ENCODE results near the gene HK1.
"Not testable (repeated sequence)": the region's sequence is repeated elsewhere in the genome, so short reads cannot be mapped to it uniquely, and the experiment has no call there.

Gene HK1

DNA sequence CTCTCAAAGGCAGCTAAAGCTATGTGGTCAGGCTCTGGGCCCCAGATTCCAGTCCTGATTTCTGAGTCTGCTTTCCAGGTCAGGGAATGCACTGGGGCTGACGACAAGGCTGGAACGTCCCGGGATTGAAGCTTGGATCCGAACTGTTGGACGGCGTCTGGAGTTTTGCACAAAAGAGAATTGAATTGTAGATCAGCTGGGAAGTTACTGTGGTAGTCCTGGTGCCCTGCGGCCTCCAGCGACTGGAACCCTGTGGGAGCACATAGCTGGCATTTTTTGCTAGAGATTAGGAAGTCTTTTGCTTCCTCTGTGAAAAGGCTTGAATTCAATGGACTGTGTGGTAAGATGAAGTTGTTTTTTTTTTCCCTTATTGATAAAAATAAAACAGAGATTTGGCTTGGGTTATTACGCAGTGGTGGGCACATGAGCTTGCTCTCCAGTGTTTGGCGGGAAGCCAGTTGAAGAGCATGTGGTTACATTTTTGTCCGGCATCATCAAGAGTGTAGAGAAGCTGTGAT lies at the start of gene HK1:
HK1 (plus strand) TSS at position 51 of the 518 bp plus-strand sequence.
- no peak for DNase-seq

DNA sequence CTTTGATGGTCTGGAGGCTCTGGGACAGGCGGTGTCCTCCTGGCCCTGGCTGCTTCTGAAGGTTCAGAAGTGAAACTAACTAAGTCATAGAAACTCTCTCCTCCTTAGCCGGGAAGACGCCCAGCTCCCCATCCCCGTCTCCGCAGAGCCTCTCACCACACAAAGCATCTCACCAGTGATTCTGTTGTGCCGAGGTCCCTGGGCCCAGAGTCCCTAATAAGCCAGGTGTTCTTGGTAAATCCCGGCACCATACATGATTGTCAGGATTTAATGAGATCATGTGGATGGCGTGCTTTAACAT lies 48.7 kb upstream of the HK1 start:
- no peak for DNase-seq

DNA sequence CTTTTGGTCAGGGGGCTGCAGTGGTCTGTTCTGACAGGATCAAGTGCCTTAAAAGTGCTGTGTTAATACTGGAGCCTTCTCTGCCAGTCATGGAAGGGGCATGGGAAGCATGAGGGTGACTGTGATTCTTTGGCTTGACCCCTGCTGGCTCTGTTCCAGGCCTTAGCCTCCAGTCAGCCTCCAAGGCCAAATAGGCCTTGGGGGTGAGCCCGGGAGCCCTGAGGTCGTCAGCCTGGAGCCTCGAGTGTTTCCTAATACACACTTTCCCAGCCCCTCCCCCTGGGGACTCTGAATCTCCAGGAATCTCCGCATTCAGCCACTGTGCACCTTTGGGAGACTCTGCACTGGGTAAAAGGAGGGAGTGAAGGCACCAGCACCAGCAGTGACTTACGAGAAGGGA lies 48.2 kb upstream of the HK1 start:
- no peak for DNase-seq

DNA sequence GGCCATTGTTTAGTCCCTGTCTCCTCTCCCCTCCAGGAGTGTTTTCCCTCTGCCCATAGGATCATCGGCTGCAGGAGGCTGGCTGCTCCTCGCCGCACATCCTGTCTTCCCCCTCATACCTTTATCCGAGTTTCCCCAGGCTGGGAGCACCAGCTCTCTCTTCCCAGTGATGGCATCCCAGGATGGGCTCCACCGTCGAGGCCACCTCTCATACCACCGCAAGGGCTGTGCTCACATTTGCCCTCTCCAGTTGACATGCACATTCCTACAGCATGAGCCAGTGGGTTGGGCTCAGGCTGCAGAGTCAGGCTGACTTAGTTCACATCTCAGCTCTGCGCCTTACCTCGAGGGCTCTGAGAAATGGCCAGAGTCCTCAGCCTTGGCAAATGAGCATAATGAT lies 46.0 kb upstream of the HK1 start:
- no peak for DNase-seq

DNA sequence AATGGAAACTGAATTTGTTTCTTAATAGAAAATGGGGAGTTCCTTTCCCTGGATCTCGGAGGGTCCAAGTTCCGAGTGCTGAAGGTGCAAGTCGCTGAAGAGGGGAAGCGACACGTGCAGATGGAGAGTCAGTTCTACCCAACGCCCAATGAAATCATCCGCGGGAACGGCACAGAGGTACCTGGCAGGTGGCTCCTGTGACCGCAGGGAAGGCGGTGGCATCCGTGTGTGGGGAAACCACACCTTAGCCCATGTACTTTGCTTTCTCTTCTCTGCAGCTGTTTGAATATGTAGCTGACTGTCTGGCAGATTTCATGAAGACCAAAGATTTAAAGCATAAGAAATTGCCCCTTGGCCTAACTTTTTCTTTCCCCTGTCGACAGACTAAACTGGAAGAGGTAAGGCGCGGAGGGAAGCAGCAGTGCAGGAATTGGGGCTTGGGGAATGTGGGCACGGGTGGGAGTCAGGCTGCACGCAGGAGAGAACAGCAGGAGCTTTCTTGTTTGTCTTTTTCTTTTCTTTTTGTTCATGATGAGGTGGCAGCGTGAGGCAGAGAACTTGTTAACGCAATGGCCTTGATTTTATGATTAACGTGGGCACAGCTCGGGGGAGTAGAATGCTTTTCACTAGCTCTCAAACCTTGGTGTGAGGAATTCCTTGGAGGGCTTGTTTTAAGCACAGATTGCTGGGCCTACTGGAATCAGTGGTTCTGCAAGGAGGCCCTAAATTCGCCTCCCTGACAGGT lies 45.4 kb upstream of the HK1 start:
- no peak for DNase-seq

DNA sequence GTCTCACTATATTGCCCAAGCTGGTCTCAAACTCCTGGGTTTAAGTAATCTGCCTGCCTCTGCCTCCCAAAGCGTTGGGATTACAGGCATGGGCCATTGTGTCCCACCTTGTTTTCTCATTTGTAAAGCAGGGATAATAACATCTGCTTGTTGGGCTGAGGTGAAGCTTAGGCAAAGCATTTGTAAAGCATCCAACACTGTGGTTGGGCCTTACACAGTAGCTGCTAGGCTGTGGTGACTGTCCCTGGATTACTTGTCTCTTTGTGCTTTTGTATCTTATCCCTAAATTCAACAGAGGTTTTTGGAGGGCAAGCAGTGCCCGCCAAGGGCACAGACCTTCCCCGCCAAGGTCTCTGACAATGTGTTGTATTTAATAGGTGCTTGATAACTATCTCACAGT lies 43.8 kb upstream of the HK1 start:
- DNase-seq, result no peak

DNA sequence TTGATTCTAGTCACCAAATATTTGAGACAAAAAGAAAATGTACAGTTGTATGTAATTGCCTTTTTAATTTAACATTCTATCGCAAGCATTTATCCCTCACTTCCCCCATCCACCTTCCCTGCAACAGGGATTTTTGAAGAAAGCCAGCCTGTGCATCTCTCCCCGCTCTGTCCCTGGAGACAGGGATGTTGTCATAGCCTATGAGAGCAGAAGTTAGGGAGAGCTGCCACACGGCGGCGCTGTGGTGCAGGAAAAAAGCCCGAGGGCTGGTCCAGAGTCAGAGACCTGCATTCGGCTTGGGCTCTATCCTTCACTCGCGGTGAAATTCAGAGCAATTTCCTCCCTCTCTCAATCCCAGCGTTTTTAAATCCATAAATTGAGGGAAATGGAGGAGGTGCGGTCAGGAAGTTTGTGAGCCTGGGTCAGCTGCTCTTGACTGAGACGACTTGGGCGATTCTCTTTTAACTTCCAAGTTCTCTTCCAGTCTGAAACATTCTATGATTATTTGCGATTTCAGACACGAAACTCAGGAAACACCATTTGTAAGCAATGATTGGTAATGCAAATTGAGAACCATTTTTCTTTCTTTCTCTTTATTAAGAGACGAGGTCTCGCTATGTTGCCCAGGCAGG lies 40.7 kb upstream of the HK1 start:
- DNase-seq, result no peak

DNA sequence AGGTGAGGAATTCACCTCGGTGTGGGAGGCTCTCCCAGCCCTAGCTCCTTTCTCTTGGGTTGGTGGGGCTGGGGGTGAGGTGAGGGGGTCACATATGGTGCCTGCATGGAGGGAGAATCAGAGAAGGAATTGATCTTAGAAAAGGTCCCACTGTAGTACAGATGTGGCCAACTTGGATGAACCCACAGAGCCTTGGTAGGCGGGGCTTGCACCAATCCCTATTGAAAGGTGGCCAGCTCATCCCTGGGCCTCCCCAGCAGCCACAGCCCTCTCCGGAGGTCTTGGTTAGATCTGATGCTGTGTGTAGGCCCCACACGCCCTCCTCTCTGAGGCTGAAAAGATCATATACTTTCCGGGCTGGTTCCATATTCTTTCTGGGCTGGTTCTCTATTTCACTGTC lies 39.2 kb upstream of the HK1 start:
- no peak for DNase-seq

DNA sequence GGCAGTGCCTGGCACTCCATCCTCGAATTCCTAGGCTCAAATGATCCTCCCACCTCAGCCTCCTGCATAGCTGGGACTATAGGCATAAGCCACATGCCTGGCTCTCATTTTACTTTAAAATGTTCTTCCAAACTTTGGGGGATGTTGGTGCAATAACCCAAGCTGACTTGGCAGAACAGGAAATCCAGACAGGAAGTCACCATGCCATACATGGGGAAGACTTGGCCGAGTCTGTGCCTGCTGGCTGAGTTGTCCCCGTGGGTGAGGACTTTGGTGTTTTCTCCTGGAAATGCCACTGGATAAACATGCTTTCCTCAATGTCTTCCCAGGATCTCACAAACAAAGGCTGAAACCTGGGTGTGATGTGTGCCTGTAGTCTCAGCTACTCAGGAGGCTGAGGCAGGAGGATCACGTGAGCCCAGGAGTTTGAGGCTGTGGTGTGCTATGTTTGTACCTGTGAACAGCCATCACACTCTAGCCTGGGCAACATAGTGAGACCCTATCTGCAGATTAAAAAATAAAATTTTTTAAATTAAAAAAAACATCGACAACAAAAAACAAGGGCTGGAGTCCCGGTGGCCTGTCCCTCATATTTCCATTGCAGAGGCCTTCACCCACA lies 38.4 kb upstream of the HK1 start:
- DNase-seq, result no peak

DNA sequence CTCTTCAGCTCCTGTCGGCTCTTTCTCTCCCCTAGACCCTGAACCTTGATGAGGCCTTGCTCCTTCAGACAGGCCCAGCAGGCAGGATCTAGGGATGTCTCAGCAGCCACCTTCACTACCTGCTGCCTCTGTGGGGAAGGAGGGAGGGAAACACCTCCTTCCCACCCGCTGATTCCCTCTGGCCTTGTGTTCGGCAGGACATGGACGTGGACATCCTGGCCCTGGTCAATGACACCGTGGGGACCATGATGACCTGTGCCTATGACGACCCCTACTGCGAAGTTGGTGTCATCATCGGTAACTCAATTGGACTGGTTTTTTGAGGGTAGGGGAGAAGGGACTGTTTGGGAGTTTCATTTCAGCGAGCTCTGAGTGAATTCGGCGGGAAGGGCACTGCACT lies 37.8 kb upstream of the HK1 start:
- DNase-seq, result no peak

DNA sequence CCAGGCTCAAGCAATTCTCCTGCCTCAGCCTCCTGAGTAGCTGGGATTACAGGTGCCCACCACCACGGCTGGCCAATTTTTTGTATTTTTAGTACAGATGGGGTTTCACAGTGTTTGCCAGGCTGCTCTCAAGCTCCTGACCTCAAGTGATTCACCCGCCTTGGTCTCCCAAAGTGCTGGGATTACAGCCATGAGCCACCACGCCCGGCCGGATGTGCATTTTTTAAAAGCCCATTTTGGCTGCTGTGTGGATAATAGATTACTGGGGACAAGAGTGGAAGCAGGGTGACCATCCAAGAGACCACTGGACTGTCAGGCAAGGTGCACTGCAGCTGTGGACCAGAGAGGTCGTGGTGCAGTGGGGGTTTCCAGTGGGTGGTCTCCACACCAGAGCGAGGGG lies 36.7 kb upstream of the HK1 start:
- no peak for DNase-seq

DNA sequence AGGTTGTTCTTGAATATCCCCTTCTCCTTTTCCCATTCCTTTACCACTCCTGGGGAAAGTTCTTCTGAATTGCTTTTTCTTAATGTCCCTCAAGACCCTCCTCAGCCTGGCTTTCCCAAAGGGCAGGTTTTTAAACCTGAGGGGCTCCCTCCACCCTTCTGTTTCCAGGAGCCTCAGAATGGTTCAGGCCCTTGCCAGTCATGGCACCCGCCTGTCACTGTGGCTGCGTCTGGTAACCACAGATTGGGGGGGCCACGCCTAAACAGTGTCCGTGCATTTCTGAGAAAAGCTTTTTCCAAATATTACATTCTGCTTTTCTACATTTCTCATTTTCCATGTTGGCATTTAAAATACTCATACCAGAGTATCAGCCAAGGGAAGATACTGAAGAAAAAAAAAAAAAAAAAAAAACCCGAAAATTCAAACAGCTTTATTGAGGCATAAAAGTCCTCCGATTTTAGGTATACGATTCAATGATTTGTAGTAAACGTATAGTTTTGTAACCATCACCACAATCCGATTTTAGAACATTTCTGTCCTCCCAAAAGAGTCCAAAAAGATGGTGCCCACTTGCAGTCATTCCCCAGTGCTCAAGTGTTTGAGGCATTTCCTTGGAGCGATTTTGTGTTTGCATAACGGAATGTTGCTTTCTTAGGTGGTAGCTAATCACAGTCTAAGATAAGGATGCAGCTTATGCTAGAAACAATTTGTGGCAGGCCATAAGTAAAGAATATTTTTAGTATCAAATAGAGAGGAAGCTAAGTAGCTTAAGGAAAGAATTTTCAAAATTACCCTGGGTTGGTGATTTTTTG lies 36.0 kb upstream of the HK1 start:
- no peak for DNase-seq

DNA sequence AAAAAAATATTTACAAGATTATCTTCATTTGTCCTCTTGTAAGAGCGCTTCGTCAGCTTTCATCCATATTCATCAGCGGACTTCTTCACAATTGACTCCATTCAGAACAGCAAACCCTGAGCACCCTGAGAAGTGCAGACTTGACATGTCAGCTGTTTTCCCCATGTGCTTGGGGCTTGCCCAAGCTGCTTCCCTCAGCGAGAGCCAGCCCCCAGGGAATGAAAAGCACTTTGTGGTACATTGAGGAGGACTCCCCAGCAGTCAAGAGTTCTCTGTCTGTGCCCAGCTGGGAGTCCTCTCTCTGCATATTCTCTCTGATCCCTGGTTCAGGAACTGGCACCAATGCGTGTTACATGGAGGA lies 35.5 kb upstream of the HK1 start:
- DNase-seq, result no peak

DNA sequence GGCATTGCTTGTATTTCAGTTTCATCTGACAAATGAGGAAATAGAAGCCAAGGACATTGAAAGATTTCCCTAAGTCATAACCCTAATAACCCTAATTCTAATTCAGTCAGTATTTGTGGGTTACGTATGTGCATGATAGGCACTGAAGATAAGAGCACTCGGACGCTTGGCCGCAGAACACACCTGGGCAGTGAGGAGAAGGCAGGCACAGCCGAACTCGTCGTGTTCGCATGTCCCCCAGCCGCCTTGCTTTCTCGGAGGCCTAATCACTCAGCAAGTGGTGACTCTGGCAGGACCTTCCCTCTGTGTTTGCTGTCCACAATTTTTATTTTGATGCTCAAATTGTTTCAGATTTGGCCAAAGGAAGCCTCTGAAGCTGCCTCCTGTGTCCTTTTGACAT lies 34.5 kb upstream of the HK1 start:
- DNase-seq, result no peak

DNA sequence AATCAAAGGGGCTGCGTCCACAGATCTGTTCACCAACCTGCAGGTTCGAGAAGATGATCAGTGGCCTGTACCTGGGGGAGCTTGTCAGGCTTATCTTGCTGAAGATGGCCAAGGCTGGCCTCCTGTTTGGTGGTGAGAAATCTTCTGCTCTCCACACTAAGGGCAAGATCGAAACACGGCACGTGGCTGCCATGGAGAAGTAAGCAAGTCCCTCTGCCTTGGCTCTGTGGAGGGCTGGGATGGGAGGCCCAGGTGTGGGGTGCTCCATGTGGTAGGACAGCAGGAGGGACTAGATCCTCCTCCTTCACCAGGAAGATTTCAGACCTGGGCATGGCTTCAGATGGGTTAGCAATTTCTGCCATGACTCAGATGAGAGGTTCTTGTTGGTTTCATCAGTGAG lies 32.3 kb upstream of the HK1 start:
- no peak for DNase-seq

DNA sequence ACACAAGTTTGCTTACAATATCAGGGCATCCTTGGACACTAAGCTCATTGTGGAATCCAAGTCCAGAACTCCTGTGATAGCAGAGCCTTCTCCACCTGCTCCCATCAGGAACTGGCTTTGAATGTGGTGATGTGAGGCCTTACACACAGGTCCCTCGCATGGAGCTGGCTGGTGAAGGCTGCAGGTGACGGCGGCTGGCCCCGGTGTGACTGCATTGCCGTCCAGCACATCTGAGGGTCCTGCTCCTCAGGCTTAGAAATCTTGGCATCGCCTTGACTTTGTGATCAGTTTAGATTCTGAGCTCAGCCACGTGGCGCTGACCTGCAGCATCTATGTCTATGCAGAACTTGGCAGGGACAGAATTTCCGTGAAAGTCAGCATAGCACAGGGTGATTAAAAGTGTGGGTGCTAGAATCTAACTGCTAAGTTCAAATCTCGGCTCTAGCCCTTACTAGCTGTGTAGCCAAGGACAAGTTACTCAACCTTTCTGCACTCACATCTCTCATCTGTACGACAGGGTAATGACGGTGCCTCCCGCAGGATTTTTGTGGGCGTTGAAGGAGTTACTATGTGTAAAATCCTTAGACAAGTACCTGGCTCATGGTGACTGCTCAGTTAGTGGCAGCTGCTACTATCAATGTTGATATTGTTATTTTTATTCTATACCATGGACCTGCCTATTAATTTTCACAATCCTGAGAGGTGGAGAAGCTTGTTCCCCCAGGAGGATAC lies 31.5 kb upstream of the HK1 start:
- DNase-seq, result no peak

DNA sequence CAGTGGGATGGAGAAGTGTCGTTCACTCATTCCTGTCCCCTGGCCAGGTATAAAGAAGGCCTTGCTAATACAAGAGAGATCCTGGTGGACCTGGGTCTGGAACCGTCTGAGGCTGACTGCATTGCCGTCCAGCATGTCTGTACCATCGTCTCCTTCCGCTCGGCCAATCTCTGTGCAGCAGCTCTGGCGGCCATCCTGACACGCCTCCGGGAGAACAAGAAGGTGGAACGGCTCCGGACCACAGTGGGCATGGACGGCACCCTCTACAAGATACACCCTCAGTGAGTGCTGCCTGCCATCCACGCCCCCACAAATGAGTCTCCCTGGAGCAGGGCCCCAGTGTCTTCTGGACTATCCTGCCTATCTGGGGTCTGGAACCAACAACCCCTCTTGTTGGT lies 31.0 kb upstream of the HK1 start:
- no peak for DNase-seq

DNA sequence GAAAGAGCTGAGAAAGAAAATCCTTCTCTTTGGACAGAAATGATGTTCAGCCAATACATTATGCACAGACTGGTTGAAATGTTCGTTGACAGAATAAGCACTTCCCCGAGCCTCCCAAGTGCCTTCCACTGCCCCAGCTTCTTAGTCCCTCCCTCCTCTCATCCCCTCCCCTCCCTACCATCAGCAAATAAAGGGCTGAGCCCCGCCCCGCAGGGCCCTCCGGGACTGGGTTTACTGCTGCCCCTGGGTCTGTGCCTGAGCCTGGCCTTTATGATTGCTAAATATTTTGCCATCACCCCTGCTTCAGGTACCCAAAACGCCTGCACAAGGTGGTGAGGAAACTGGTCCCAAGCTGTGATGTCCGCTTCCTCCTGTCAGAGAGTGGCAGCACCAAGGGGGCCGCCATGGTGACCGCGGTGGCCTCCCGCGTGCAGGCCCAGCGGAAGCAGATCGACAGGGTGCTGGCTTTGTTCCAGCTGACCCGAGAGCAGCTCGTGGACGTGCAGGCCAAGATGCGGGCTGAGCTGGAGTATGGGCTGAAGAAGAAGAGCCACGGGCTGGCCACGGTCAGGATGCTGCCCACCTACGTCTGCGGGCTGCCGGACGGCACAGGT lies 30.1 kb upstream of the HK1 start:
- DNase-seq, result no peak

DNA sequence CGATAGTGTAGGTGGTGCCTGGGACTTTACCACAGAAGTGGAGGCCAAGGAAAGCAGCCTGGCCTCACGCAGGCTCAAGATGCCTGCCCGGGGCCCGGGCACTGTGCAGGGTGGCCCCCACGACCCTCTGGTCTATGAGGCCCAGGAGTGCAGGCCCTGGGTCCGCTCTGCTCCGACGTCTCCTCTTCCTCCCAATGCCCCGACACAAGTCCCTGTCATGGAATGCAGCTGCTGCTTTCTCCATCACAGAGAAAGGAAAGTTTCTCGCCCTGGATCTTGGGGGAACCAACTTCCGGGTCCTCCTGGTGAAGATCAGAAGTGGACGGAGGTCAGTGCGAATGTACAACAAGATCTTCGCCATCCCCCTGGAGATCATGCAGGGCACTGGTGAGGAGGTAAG lies 28.3 kb upstream of the HK1 start:
- no peak for DNase-seq

DNA sequence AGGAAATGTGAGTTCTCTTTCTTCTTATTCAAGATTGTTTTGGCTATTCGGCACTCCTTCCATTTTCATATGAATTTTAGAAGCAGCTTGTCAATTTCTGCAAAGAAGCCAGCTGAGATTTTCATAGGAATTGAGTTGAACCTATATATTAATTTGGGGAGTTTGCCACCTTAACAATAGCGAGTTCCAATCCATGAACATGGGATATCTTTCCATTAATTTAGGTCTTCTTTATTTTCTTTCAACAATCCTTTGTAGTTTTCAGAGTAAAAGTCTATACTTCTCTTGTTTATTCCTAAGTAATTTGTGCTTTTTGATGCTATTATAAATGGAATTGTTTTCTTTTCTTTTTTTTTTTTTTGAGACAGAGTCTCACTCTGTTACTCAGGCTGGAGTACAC lies 26.9 kb upstream of the HK1 start:
- DNase-seq, result not testable (repeated sequence)

DNA sequence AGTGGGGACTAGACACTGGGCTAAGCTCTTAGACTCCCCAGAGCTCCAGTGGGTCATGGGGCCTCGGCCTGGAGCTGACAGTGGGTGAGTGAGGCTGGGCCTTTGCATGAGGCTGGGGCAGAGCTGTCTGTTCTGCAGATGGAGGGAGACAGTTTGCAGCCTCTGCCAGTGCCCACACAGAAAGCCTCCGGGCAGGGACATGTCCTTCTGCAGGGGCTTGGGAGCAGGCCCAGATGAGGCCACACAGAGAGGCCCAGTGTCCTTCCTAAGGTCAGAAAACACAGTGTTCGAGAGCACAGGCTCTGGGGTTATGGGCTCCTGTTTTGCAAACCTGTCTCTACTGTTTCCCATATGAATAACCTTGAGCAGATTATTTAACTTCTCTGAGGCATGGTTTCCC lies 25.1 kb upstream of the HK1 start:
- DNase-seq, result no peak

DNA sequence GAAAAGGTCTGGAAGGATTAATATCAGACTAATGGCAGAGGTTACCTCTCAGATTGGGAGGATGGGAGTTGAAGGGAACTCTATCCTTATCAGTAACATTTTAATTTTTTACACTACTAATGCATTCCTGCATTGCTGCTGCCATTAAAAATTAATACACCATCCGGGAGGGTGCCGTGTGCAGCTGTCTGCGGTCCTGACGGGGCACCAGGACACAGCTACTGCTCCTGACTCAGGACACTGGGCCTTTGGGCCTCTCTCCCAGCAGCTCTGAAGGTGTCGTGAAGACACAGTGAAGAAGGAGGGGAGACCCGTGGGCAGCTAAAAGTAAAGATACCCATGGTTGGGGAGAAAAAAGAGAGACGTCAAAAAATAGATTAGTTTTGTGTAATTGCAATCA lies 23.4 kb upstream of the HK1 start:
- DNase-seq, result no peak
